SHP77 (cell line): ENCODE data around the gene TBCEL.
A peak's percentile ranks its signal among the peaks of the same experiment; 100 is the strongest.
"Not testable (repeated sequence)": the region's sequence is repeated elsewhere in the genome, so short reads cannot be mapped to it uniquely, and the experiment has no call there.

Source experiments
- DNase-seq, 2 experiments: peaks; one replicate each; lab custom pipeline; 2025; lab: John Stamatoyannopoulos, UW

The TBCEL gene

GRCh38 chr11:121023848-121024751 lies at the start of gene TBCEL:
Gene TBCEL (plus strand): TSS chr11:121024102. CDS start chr11:121045691, 21,589 bp downstream.
- DNase-seq = peak; percentile 88 to 89

GRCh38 chr11:120974466-120974865 lies 49.4 kb upstream of the TBCEL start:
- no peak for DNase-seq

GRCh38 chr11:120974965-120975364 lies 48.9 kb upstream of the TBCEL start:
- no peak for DNase-seq

- DNase-seq = no peak
Observed at GRCh38 chr11:120977266-120978137, 46.4 kb upstream of the TBCEL start.

GRCh38 chr11:120978701-120979100 lies 45.2 kb upstream of the TBCEL start:
- no peak for DNase-seq

- DNase-seq = peak in 1 of 2 experiments; percentile 14
Observed at GRCh38 chr11:120985718-120986569, 38.0 kb upstream of the TBCEL start.

GRCh38 chr11:120988603-120989002 lies 35.3 kb upstream of the TBCEL start:
- DNase-seq = no peak

GRCh38 chr11:120991830-120992686 lies 31.8 kb upstream of the TBCEL start:
- DNase-seq = no peak

GRCh38 chr11:120994091-120994859 lies 29.6 kb upstream of the TBCEL start:
- no peak for DNase-seq

- no peak for DNase-seq
Observed at GRCh38 chr11:120995184-120995583, 28.7 kb upstream of the TBCEL start.

GRCh38 chr11:120996973-120997372 lies 26.9 kb upstream of the TBCEL start:
- DNase-seq = no peak

GRCh38 chr11:120998581-120998980 lies 25.3 kb upstream of the TBCEL start:
- DNase-seq = no peak

- no peak for DNase-seq
Observed at GRCh38 chr11:121004206-121004840, 19.6 kb upstream of the TBCEL start.

GRCh38 chr11:121006922-121007321 lies 17.0 kb upstream of the TBCEL start:
- DNase-seq = no peak

GRCh38 chr11:121008551-121008950 lies 15.4 kb upstream of the TBCEL start:
- DNase-seq = no peak

GRCh38 chr11:121012091-121012490 lies 11.8 kb upstream of the TBCEL start:
- DNase-seq = no peak

- no peak for DNase-seq
Observed at GRCh38 chr11:121018746-121019145, 5.2 kb upstream of the TBCEL start.

GRCh38 chr11:121021718-121022117 lies 2.2 kb upstream of the TBCEL start:
- DNase-seq = not testable (repeated sequence)

- DNase-seq = no peak
Observed at GRCh38 chr11:121024989-121025388, 1.1 kb downstream of the TBCEL start.

- DNase-seq = no peak
Observed at GRCh38 chr11:121029153-121029552, 5.3 kb downstream of the TBCEL start.
